K562 (cell line): ENCODE results near the gene PDE4A. TPM values are rescaled to one million over a fixed set of nuclear protein-coding genes. Genes with fewer than 3 reads are reported as not detected.
"Not testable (repeated sequence)": the region's sequence is repeated elsewhere in the genome, so short reads cannot be mapped to it uniquely, and the experiment has no call there.

Source experiments
- ATAC-seq: fragments of 200-7000 bp; cut with Tn5 transposase; 3 replicates; pipeline ENCODE4 v1.9.1; 2020; ENCODE audit warnings: moderate library complexity
- BruUV-seq: library from RNA; stranded (reverse); fragments of 400-500 nt; replicated peaks from 2 replicates; lab custom pipeline; 2021; lab: Mats Ljungman, UMichigan
- CTCF ChIA-PET: fragments of 300-600 bp; formaldehyde crosslinking; extraction: SDS; loops from one replicate; lab custom pipeline; 2021; ENCODE audit warnings: low intra/inter-chr PET ratio; lab: Yijun Ruan, JAX
- POLR2A ChIA-PET: fragments of 300-600, 350-650 bp; sonication (Branson Sonifier 250); formaldehyde crosslinking; extraction: SDS; loops from one replicate; lab custom pipeline; 2021; ENCODE audit warnings: antibody characterized with exemption, inconsistent platforms; lab: Yijun Ruan, JAX
- DNase-seq, 4 experiments: peaks; one replicate each; pipeline versions ENCODE4 v3.0.0 to v3.0.0-alpha.2; 2011 to 2018; ENCODE audit warnings: low spot score in 3 of 4, mixed read lengths in 3 of 4; ENCODE audit errors: extremely low read depth in 1 of 4
- FAIRE-seq: peaks from 2 replicates; lab custom pipeline; 2011; peaks lifted over from hg19 to GRCh38; lab: Jason Lieb, UNC
- H2AFZ ChIP-seq: 2 replicates; pipeline ENCODE4 v1.6.0; 2011; ENCODE audit warnings: low read depth, low read length, control low read depth, inconsistent platforms
- H3K27ac ChIP-seq: fragments of 200-600 bp; 3 replicates; pipeline ENCODE4 v1.8.0; 2011; ENCODE audit warnings: low read depth, mild to moderate bottlenecking, control low read depth, inconsistent platforms, low read length, moderate library complexity, mixed read lengths; ENCODE audit errors: extremely low read depth
- H3K27me3 ChIP-seq, 2 experiments: fragments of 300-600 bp in 1 of 2; 2 replicates in 1 of 2; 3 replicates in 1 of 2; pipeline versions ENCODE4 v1.6.0 to v1.8.0; 2011; ENCODE audit warnings: inconsistent platforms in 2 of 2, low read length in 2 of 2, mild to moderate bottlenecking in 1 of 2, mixed read lengths in 1 of 2, moderate library complexity in 1 of 2; ENCODE audit not compliant: control insufficient read depth in 2 of 2, insufficient read depth in 2 of 2
- H3K36me3 ChIP-seq: fragments of 300-600 bp; 3 replicates; pipeline ENCODE4 v1.8.0; 2011; ENCODE audit warnings: mild to moderate bottlenecking, low read length, inconsistent platforms; ENCODE audit not compliant: control insufficient read depth, insufficient read depth
- H3K4me1 ChIP-seq, 2 experiments: fragments of 200-600 bp in 1 of 2; replicated peaks in 1 of 2; 2 replicates in 1 of 2; 3 replicates in 1 of 2; pipeline versions ENCODE4 v1.5.1 to v1.8.0; 2011; ENCODE audit warnings: inconsistent platforms in 2 of 2, low read length in 2 of 2, mild to moderate bottlenecking in 1 of 2, mixed read lengths in 1 of 2, moderate library complexity in 1 of 2; ENCODE audit not compliant: control insufficient read depth in 2 of 2, insufficient read depth in 2 of 2
- H3K4me2 ChIP-seq: 2 replicates; pipeline ENCODE4 v1.6.1; 2011; ENCODE audit warnings: low read length, control low read depth, inconsistent platforms, mixed read lengths; ENCODE audit not compliant: insufficient read depth
- H3K4me3 ChIP-seq: fragments of 200-600 bp; sonication (generic), shearing (Covaris generic); 2 replicates; pipeline ENCODE4 v1.5.1; 2016; ENCODE audit warnings: control low read depth, inconsistent platforms
- H3K79me2 ChIP-seq: fragments of 200-600 bp; 3 replicates; pipeline ENCODE4 v1.8.0; 2011; ENCODE audit warnings: low read length, inconsistent platforms; ENCODE audit not compliant: control insufficient read depth, insufficient read depth
- H3K9ac ChIP-seq, 2 experiments: 2 replicates each; pipeline versions ENCODE4 v1.6.0 to v1.6.1; 2011; ENCODE audit warnings: low read depth in 2 of 2, low read length in 2 of 2, control low read depth in 1 of 2, inconsistent platforms in 1 of 2, mild to moderate bottlenecking in 1 of 2, mixed read lengths in 1 of 2; ENCODE audit not compliant: insufficient read depth in 1 of 2
- H3K9me1 ChIP-seq: one replicate; pipeline ENCODE4 v1.6.0; 2011; ENCODE audit warnings: inconsistent platforms, mild to moderate bottlenecking, low read length, moderate library complexity; ENCODE audit not compliant: control insufficient read depth, insufficient read depth
- H3K9me3 ChIP-seq: replicated peaks from 2 replicates; pipeline ENCODE4 v1.5.1; 2011; ENCODE audit warnings: low read depth, low read length, inconsistent platforms; ENCODE audit not compliant: control insufficient read depth, insufficient read depth
- H4K20me1 ChIP-seq: replicated peaks from 2 replicates; pipeline ENCODE4 v1.6.1; 2011; ENCODE audit warnings: low read length, inconsistent platforms, mixed read lengths; ENCODE audit not compliant: control insufficient read depth, insufficient read depth
- WGBS: fragments of 100-300 bp; shearing (Covaris generic); methylation state at CpG from one replicate; pipeline ENCODE4 v1.1.6; 2016; ENCODE audit warnings: low coverage, mixed read lengths; ENCODE audit not compliant: insufficient coverage; ENCODE audit errors: missing lambda C conversion rate; 5-methylcytosine and 5-hydroxymethylcytosine counted together
- in situ Hi-C: fragments of 300-500 bp; cut with MboI; formaldehyde crosslinking; loops from 4 replicates; pipeline ENCODE4 v1.15.0; 2018; ENCODE audit warnings: inconsistent platforms, mixed read lengths
- intact Hi-C: fragments of 100-400 bp; cut with micrococcal nuclease; formaldehyde crosslinking; loops from 2 replicates; pipeline ENCODE4 v1.14.2; 2022
- polyA plus RNA-seq, 8 experiments: library from polyadenylated mRNA; depleted of rRNA in 4 of 8; stranded (reverse) in 5 of 8; unstranded in 3 of 8; fragments of >200 nt; fragmentation: Nextera tagmentation in 2 of 8; fragmentation: Illumina TruSeq in 1 of 8; extraction: Ambion mirVana in 2 of 8; extraction: Trizol in 1 of 8; gene quantifications; 2 replicates each; pipeline versions ENCODE4 v1.2.1 to v1.2.3, GENCODE V29; 2011 to 2014; ENCODE audit warnings: inconsistent platforms in 1 of 8, missing spikeins in 1 of 8
- total RNA-seq, 7 experiments: library from RNA; depleted of rRNA in 6 of 7; stranded (reverse); fragments of >200 nt in 6 of 7; fragmentation: Illumina TruSeq in 2 of 7; extraction: Trizol in 2 of 7; gene quantifications; 2 replicates each; pipeline versions ENCODE4 v1.2.1 to v1.2.3, GENCODE V29; 2011 to 2021; ENCODE audit warnings: low replicate concordance in 1 of 7
- TF ChIP-seq, protein P1 (sequence below): fragments of 200-800 bp; sonication (Bioruptor generic); IDR thresholded peaks from 2 replicates; pipeline ENCODE4 v1.6.1; 2017; ENCODE audit warnings: missing genetic modification characterization, missing compliant biosample characterization

Gene PDE4A
- total and polyA plus RNA-seq, 9 of the 15 experiments (the other 6 are each of a cell fraction or from before 2014, with no cell fraction given) = 0.66 to 26.9 (median 4.6) TPM

DNA sequence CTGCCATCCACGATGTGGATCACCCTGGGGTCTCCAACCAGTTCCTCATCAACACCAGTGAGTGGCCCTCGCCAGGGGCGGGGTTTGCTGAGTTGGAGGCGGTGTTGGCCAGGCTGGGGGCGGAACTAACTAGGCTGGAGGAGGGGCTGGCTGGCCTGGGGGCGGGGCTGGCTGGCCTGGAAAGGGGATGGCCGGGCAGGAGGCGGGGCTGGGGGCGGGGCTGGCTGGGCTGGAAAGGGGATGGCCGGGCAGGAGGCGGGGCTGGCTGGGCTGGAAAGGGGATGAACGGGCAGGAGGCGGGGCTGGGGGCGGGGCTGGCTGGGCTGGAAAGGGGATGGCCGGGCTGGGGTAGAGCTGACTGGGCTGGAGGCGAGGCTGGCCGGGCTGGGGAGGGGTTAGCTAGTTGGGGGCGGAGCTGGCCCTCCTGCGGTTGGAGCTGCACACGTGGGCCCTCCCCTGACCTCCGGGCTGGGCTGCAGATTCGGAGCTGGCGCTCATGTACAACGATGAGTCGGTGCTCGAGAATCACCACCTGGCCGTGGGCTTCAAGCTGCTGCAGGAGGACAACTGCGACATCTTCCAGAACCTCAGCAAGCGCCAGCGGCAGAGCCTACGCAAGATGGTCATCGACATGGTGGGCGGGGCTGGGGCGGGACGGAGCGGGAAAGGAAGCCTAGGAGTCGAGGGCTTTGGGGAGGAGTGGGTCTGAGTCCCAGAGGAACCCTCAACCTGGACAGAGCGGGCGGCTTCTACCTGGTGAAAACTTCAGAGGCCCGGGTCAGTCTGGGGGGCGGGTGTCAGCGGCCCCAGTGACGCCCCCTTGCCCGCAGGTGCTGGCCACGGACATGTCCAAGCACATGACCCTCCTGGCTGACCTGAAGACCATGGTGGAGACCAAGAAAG lies 41.0 kb downstream of the PDE4A start (continued):
- TF ChIP-seq, protein P1, sequence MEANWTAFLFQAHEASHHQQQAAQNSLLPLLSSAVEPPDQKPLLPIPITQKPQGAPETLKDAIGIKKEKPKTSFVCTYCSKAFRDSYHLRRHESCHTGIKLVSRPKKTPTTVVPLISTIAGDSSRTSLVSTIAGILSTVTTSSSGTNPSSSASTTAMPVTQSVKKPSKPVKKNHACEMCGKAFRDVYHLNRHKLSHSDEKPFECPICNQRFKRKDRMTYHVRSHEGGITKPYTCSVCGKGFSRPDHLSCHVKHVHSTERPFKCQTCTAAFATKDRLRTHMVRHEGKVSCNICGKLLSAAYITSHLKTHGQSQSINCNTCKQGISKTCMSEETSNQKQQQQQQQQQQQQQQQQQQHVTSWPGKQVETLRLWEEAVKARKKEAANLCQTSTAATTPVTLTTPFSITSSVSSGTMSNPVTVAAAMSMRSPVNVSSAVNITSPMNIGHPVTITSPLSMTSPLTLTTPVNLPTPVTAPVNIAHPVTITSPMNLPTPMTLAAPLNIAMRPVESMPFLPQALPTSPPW (CRISPR knock-in tag) = peak; percentile 74

DNA sequence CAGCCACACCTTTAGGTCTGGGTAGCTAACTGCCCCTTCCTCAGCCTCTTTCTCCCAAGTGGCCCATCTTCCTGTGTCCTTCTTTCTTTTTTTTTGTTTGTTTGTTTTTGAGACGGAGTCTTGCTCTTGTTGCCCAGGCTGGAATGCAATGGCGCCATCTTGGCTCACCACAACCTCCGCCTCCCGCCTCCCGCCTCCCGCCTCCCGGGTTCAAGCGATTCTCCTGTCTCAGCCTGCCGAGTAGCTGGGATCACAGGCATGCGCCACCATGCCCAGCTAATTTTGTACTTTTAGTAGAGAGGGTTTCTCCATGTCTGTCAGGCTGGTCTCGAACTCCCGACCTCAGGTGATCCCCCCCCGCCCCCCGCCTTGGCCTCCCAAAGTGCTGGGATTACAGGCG lies 41.7 kb downstream of the PDE4A start:
- Histone ChIP-seq H3K4me2 (peak overlapping the region; percentile 70; the same call in 1 of the 2 replicates), H3K9ac (0 out of 4 replicates have a peak overlapping the region, but pooled peaks of 1 of the 2 experiments have one; percentile 81), H3K36me3 (peaks cover 68% of the 10 kb centered on the region; the same call in 2 of the 3 replicates), H3K4me1 (peaks cover 10 to 33% of the 10 kb centered on the region in 2 experiments; a peak in 4 of 5 replicates)
- intact Hi-C loops, H3K4me3 ChIP-seq, FAIRE-seq, CTCF ChIA-PET, H3K79me2 ChIP-seq, DNase-seq, H4K20me1 ChIP-seq, H3K27ac ChIP-seq, in situ Hi-C loops, BruUV-seq, H3K9me1 ChIP-seq, ATAC-seq, H3K9me3 ChIP-seq, H2AFZ ChIP-seq, H3K27me3 ChIP-seq: not testable (repeated sequence)
- WGBS = 88% methylated on average over 3 of the region's 15 CpGs
- POLR2A ChIA-PET = interaction anchor here (1.7 kb wide), 1 partner anchor 13 kb away, joined by 3 read pairs; no protein-coding TSS in a partner anchor
